ENCODE results near the gene SH2D3A. TPM values are rescaled to one million over a fixed set of nuclear protein-coding genes. Genes with fewer than 3 reads are reported as not detected.
A peak's percentile ranks its signal among the peaks of the same experiment; 100 is the strongest.
"Not testable (repeated sequence)": the region's sequence is repeated elsewhere in the genome, so short reads cannot be mapped to it uniquely, and the experiment has no call there.

Gene SH2D3A
- total and polyA plus RNA-seq, 3 experiments from 2014 or later = 21.3 to 40.6 (median 21.3) TPM

GRCh38 chr19:6754653-6755463 lies 12.4 kb downstream of the SH2D3A start:
- no peak for DNase-seq
- no peaks in the 10 kb centered on the region for H3K9me3 Mint-ChIP-seq
- Histone ChIP-seq H3K4me1 (ENCODE audit: insufficient read depth, low read length) (no peaks in the 10 kb centered on the region), H3K27me3 (ENCODE audit: insufficient read depth, low read length, poor library complexity, severe bottlenecking) (no peaks in the 10 kb centered on the region), H3K9me3 (ENCODE audit: low read length) (no peaks in the 10 kb centered on the region), H3K27ac (ENCODE audit: low read depth, low read length) (no peak overlapping the region), H3K4me3 (ENCODE audit: low read length) (no peak overlapping the region), H3K36me3 (ENCODE audit: insufficient read depth, low read length) (peaks cover 34% of the 10 kb centered on the region)
- ChIA-PET POLR2A (interaction anchor here (0.5 to 0.6 kb wide), 2 partner anchors 13 to 219 kb away, joined by 3 to 13 read pairs; no protein-coding TSS in a partner anchor), CTCF (interaction anchor here (0.8 to 2.0 kb wide), 2 partner anchors 17 to 123 kb away, joined by 3 to 6 read pairs; partner anchors contain the start of gene GPR108)
- H3K27ac Mint-ChIP-seq = peak overlapping the region in 3 of 8 donors; percentile 12 to 29 (median 26)
- H3K4me3 Mint-ChIP-seq = no peak overlapping the region
- no peaks in the 10 kb centered on the region for H3K27me3 Mint-ChIP-seq
- peaks cover 5 to 13% (median 7%) of the 10 kb centered on the region in 3 donors for H3K4me1 Mint-ChIP-seq
- H3K36me3 Mint-ChIP-seq = peaks cover 4 to 67% (median 10%) of the 10 kb centered on the region in 3 donors

GRCh38 chr19:6754136-6754535 lies 13.1 kb downstream of the SH2D3A start:
- Mint-ChIP-seq H3K27ac (peak overlapping the region in 2 of 8 donors; percentile 66 to 80), H3K36me3 (peaks cover 4 to 67% (median 15%) of the 10 kb centered on the region in 3 donors), H3K27me3 (no peaks in the 10 kb centered on the region), H3K4me3 (no peak overlapping the region), H3K9me3 (no peaks in the 10 kb centered on the region), H3K4me1 (peaks cover 5 to 13% (median 7%) of the 10 kb centered on the region in 3 donors)
- no peak for DNase-seq
- ChIA-PET CTCF (interaction anchor here (0.8 to 2.0 kb wide), 6 partner anchors 16 to 238 kb away, joined by 3 to 6 read pairs (median 4); partner anchors contain the start of genes GPR108 and TNFSF14), POLR2A (interaction anchor here (0.5 kb wide), 1 partner anchor 220 kb away, joined by 13 read pairs; no protein-coding TSS in a partner anchor)
- no peaks in the 10 kb centered on the region for H3K4me1 ChIP-seq (ENCODE audit: insufficient read depth, low read length)
- no peaks in the 10 kb centered on the region for H3K9me3 ChIP-seq (ENCODE audit: low read length)
- no peaks in the 10 kb centered on the region for H3K27me3 ChIP-seq (ENCODE audit: insufficient read depth, low read length, poor library complexity, severe bottlenecking)
- H3K27ac ChIP-seq (ENCODE audit: low read depth, low read length) = no peak overlapping the region
- H3K4me3 ChIP-seq (ENCODE audit: low read length) = no peak overlapping the region
- peaks cover 27% of the 10 kb centered on the region for H3K36me3 ChIP-seq (ENCODE audit: insufficient read depth, low read length)

GRCh38 chr19:6753178-6754031 lies 13.8 kb downstream of the SH2D3A start:
- H3K9me3 Mint-ChIP-seq = no peaks in the 10 kb centered on the region
- peak overlapping the region; percentile 34 for H3K4me3 ChIP-seq (ENCODE audit: low read length)
- peak overlapping the region; percentile 55 to 93 (median 80) for H3K27ac Mint-ChIP-seq
- no peaks in the 10 kb centered on the region for H3K4me1 ChIP-seq (ENCODE audit: insufficient read depth, low read length)
- CTCF ChIA-PET = interaction anchor here (1.2 to 2.0 kb wide), 5 partner anchors 15 to 237 kb away, joined by 3 to 6 read pairs (median 4); partner anchors contain the start of gene TNFSF14
- peaks cover under 1 to 67% (median 15%) of the 10 kb centered on the region in 3 donors for H3K36me3 Mint-ChIP-seq
- POLR2A ChIA-PET = interaction anchor here (0.6 kb wide), 1 partner anchor 110 kb away, joined by 4 read pairs; no protein-coding TSS in a partner anchor
- peaks cover 23% of the 10 kb centered on the region for H3K36me3 ChIP-seq (ENCODE audit: insufficient read depth, low read length)
- DNase-seq = peak; percentile 54 to 83 (median 74)
- no peaks in the 10 kb centered on the region for H3K27me3 ChIP-seq (ENCODE audit: insufficient read depth, low read length, poor library complexity, severe bottlenecking)
- peaks cover 5 to 9% (median 7%) of the 10 kb centered on the region in 3 donors for H3K4me1 Mint-ChIP-seq
- no peaks in the 10 kb centered on the region for H3K9me3 ChIP-seq (ENCODE audit: low read length)
- H3K4me3 Mint-ChIP-seq = peak overlapping the region; percentile 28 to 83 (median 75)
- peak overlapping the region; percentile 43 for H3K27ac ChIP-seq (ENCODE audit: low read depth, low read length)
- H3K27me3 Mint-ChIP-seq = no peaks in the 10 kb centered on the region

- no peaks in the 10 kb centered on the region for H3K9me3 Mint-ChIP-seq
- peak overlapping the region in 1 of 7 donors; percentile 78 for H3K4me3 Mint-ChIP-seq
- H3K36me3 Mint-ChIP-seq = peaks cover 0 to 70% (median 19%) of the 10 kb centered on the region in 3 donors
- H3K27me3 ChIP-seq (ENCODE audit: insufficient read depth, low read length, poor library complexity, severe bottlenecking) = no peaks in the 10 kb centered on the region
- ChIA-PET CTCF (interaction anchor here (1.0 to 2.0 kb wide), 4 partner anchors 9 to 236 kb away, joined by 3 to 6 read pairs (median 4); no protein-coding TSS in a partner anchor), POLR2A (interaction anchor here (0.6 kb wide), 1 partner anchor 111 kb away, joined by 4 read pairs; no protein-coding TSS in a partner anchor)
- no peak overlapping the region for H3K4me3 ChIP-seq (ENCODE audit: low read length)
- DNase-seq = no peak
- peak overlapping the region; percentile 43 for H3K27ac ChIP-seq (ENCODE audit: low read depth, low read length)
- peaks cover 26% of the 10 kb centered on the region for H3K36me3 ChIP-seq (ENCODE audit: insufficient read depth, low read length)
- H3K4me1 ChIP-seq (ENCODE audit: insufficient read depth, low read length) = no peaks in the 10 kb centered on the region
- no peaks in the 10 kb centered on the region for H3K9me3 ChIP-seq (ENCODE audit: low read length)
- no peaks in the 10 kb centered on the region for H3K27me3 Mint-ChIP-seq
- peak overlapping the region in 1 of 8 donors; percentile 79 for H3K27ac Mint-ChIP-seq
- peaks cover 5 to 9% (median 7%) of the 10 kb centered on the region in 3 donors for H3K4me1 Mint-ChIP-seq
These were observed 14.7 kb downstream of the SH2D3A start for GRCh38 chr19:6752256-6753177.

GRCh38 chr19:6751189-6751588 lies 16.0 kb downstream of the SH2D3A start:
- Histone ChIP-seq H3K4me1 (ENCODE audit: insufficient read depth, low read length) (no peaks in the 10 kb centered on the region), H3K27ac (ENCODE audit: low read depth, low read length) (no peak overlapping the region), H3K36me3 (ENCODE audit: insufficient read depth, low read length) (peaks cover 26% of the 10 kb centered on the region), H3K9me3 (ENCODE audit: low read length) (no peaks in the 10 kb centered on the region), H3K27me3 (ENCODE audit: insufficient read depth, low read length, poor library complexity, severe bottlenecking) (no peaks in the 10 kb centered on the region), H3K4me3 (ENCODE audit: low read length) (no peak overlapping the region)
- DNase-seq = no peak
- ChIA-PET POLR2A (no interaction called here), CTCF (interaction anchor here (1.0 kb wide), 1 partner anchor 10 kb away, joined by 3 read pairs; no protein-coding TSS in a partner anchor)
- H3K9me3 Mint-ChIP-seq = no peaks in the 10 kb centered on the region
- H3K27ac Mint-ChIP-seq = no peak overlapping the region
- H3K4me1 Mint-ChIP-seq = peaks cover 5 to 9% (median 7%) of the 10 kb centered on the region in 3 donors
- no peak overlapping the region for H3K4me3 Mint-ChIP-seq
- no peaks in the 10 kb centered on the region for H3K27me3 Mint-ChIP-seq
- H3K36me3 Mint-ChIP-seq = peaks cover 0 to 75% (median 18%) of the 10 kb centered on the region in 3 donors

GRCh38 chr19:6750062-6750461 lies 17.2 kb downstream of the SH2D3A start:
- CTCF ChIA-PET = no interaction called here
- POLR2A ChIA-PET = no interaction called here

GRCh38 chr19:6748543-6748942 lies 18.7 kb downstream of the SH2D3A start:
- DNase-seq; H3K9me3 Mint-ChIP-seq; H3K9me3 ChIP-seq (ENCODE audit: low read length); POLR2A ChIA-PET; H3K27ac ChIP-seq (ENCODE audit: low read depth, low read length); H3K27ac Mint-ChIP-seq; H3K4me1 ChIP-seq (ENCODE audit: insufficient read depth, low read length); H3K27me3 Mint-ChIP-seq; H3K27me3 ChIP-seq (ENCODE audit: insufficient read depth, low read length, poor library complexity, severe bottlenecking); H3K4me3 ChIP-seq (ENCODE audit: low read length); H3K4me1 Mint-ChIP-seq: not testable (repeated sequence)
- Mint-ChIP-seq H3K36me3 (peaks cover 0 to 70% (median 14%) of the 10 kb centered on the region in 3 donors), H3K4me3 (peak overlapping the region in 1 of 7 donors; percentile 40)
- CTCF ChIA-PET = interaction anchor here (1.2 kb wide), 1 partner anchor 11 kb away, joined by 3 read pairs; the partner anchor contains the start of gene GPR108
- peaks cover 14% of the 10 kb centered on the region for H3K36me3 ChIP-seq (ENCODE audit: insufficient read depth, low read length)

More at GRCh38 chr19:6750062-6750461, 17.2 kb downstream of the SH2D3A start:
- Mint-ChIP-seq H3K9me3 (no peaks in the 10 kb centered on the region), H3K4me1 (peaks cover 5 to 9% (median 7%) of the 10 kb centered on the region in 3 donors), H3K27ac (peak overlapping the region in 1 of 8 donors; percentile 36), H3K27me3 (no peaks in the 10 kb centered on the region), H3K36me3 (peaks cover 0 to 77% (median 19%) of the 10 kb centered on the region in 3 donors), H3K4me3 (no peak overlapping the region)
- Histone ChIP-seq H3K36me3 (ENCODE audit: insufficient read depth, low read length) (peaks cover 23% of the 10 kb centered on the region), H3K4me3 (ENCODE audit: low read length) (no peak overlapping the region), H3K4me1 (ENCODE audit: insufficient read depth, low read length) (no peaks in the 10 kb centered on the region), H3K27ac (ENCODE audit: low read depth, low read length) (no peak overlapping the region), H3K9me3 (ENCODE audit: low read length) (no peaks in the 10 kb centered on the region), H3K27me3 (ENCODE audit: insufficient read depth, low read length, poor library complexity, severe bottlenecking) (no peaks in the 10 kb centered on the region)
- no peak for DNase-seq

All from CD8-positive, alpha-beta memory T cell (primary cell).